ENCODE data around the gene GLYR1.

DNA sequence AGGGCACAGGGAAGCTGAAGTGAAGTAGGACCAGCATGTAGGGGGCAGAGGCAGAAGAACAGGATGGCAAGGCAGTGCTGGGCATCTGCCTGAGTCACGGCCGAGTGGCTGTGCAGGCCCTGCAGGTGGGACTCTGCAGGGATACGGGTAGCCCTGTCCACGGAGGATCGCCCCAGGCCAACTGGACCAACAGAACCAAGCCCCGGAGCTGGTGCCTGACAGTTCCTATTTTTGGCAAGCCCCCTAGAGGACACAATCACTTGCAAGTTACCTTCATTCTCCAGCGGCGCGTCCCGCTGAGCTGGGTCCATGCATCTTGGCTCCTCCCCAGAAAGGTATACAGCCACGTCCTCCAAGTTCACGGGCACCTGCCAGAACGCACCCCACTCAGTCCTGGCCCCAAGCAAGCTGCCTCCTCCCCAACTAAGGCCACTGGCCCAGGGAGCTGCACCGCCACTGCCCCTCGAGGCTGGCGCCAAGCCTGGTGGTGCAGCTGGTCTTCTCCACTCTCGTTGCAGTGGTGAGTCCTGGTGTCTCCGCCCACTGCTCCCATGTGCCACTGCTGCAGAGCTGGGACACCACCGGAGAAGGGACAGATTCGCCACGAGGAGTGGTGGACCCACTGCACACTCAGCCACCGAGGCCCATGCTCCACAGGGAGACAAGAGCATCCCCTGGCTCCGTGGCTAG, 86.7 kb downstream of the GLYR1 start:
- TF ChIP-seq CEBPB (IDR thresholded peaks at IDR 0.05) (no peak), TAF1 (IDR thresholded peaks at IDR 0.05; ENCODE audit: low read depth) (no peak), FOXM1 (IDR thresholded peaks at IDR 0.05; ENCODE audit: borderline replicate concordance, low read depth) (no peak), RAD21 (IDR thresholded peaks at IDR 0.05; ENCODE audit: low read depth) (no peak), CREB1 (IDR thresholded peaks at IDR 0.05; ENCODE audit: low read depth) (no peak), YY1 (IDR thresholded peaks at IDR 0.05; ENCODE audit: low read depth) (no peak), NFIC (IDR thresholded peaks at IDR 0.05) (no peak), TCF12 (IDR thresholded peaks at IDR 0.05; ENCODE audit: low read depth) (no peak), EGR1 (IDR thresholded peaks at IDR 0.05) (no peak), EP300 (IDR thresholded peaks at IDR 0.05; ENCODE audit: borderline replicate concordance) (no peak), TEAD4 (IDR thresholded peaks at IDR 0.05) (no peak)
- TF ChIP-seq, protein P1, sequence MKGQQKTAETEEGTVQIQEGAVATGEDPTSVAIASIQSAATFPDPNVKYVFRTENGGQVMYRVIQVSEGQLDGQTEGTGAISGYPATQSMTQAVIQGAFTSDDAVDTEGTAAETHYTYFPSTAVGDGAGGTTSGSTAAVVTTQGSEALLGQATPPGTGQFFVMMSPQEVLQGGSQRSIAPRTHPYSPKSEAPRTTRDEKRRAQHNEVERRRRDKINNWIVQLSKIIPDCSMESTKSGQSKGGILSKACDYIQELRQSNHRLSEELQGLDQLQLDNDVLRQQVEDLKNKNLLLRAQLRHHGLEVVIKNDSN (IDR thresholded peaks at IDR 0.05) = no peak
- TF ChIP-seq, protein P2, sequence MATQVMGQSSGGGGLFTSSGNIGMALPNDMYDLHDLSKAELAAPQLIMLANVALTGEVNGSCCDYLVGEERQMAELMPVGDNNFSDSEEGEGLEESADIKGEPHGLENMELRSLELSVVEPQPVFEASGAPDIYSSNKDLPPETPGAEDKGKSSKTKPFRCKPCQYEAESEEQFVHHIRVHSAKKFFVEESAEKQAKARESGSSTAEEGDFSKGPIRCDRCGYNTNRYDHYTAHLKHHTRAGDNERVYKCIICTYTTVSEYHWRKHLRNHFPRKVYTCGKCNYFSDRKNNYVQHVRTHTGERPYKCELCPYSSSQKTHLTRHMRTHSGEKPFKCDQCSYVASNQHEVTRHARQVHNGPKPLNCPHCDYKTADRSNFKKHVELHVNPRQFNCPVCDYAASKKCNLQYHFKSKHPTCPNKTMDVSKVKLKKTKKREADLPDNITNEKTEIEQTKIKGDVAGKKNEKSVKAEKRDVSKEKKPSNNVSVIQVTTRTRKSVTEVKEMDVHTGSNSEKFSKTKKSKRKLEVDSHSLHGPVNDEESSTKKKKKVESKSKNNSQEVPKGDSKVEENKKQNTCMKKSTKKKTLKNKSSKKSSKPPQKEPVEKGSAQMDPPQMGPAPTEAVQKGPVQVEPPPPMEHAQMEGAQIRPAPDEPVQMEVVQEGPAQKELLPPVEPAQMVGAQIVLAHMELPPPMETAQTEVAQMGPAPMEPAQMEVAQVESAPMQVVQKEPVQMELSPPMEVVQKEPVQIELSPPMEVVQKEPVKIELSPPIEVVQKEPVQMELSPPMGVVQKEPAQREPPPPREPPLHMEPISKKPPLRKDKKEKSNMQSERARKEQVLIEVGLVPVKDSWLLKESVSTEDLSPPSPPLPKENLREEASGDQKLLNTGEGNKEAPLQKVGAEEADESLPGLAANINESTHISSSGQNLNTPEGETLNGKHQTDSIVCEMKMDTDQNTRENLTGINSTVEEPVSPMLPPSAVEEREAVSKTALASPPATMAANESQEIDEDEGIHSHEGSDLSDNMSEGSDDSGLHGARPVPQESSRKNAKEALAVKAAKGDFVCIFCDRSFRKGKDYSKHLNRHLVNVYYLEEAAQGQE (IDR thresholded peaks at IDR 0.05; ENCODE audit: low read depth) = no peak
- TF ChIP-seq, protein P3, sequence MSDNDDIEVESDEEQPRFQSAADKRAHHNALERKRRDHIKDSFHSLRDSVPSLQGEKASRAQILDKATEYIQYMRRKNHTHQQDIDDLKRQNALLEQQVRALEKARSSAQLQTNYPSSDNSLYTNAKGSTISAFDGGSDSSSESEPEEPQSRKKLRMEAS (IDR thresholded peaks at IDR 0.05) = no peak

Data from Ishikawa (cell line).